AG10803 (cell line): ENCODE measurements around the gene SLAIN1.
A peak's percentile ranks its signal among the peaks of the same experiment; 100 is the strongest.

Experiments
- DNase-seq: peaks from one replicate; pipeline ENCODE4 v3.0.0; 2010; ENCODE audit warnings: low read depth
- H3K4me3 ChIP-seq: 2 replicates; pipeline ENCODE4 v1.5.1; 2011; ENCODE audit warnings: mild to moderate bottlenecking, low read length, control low read depth
- TF ChIP-seq, protein P1 (sequence below): conservative IDR thresholded peaks from 2 replicates; pipeline ENCODE4 v1.5.1; 2011; ENCODE audit warnings: mild to moderate bottlenecking, low read length, control low read depth, inconsistent platforms

SLAIN1 gene

DNA sequence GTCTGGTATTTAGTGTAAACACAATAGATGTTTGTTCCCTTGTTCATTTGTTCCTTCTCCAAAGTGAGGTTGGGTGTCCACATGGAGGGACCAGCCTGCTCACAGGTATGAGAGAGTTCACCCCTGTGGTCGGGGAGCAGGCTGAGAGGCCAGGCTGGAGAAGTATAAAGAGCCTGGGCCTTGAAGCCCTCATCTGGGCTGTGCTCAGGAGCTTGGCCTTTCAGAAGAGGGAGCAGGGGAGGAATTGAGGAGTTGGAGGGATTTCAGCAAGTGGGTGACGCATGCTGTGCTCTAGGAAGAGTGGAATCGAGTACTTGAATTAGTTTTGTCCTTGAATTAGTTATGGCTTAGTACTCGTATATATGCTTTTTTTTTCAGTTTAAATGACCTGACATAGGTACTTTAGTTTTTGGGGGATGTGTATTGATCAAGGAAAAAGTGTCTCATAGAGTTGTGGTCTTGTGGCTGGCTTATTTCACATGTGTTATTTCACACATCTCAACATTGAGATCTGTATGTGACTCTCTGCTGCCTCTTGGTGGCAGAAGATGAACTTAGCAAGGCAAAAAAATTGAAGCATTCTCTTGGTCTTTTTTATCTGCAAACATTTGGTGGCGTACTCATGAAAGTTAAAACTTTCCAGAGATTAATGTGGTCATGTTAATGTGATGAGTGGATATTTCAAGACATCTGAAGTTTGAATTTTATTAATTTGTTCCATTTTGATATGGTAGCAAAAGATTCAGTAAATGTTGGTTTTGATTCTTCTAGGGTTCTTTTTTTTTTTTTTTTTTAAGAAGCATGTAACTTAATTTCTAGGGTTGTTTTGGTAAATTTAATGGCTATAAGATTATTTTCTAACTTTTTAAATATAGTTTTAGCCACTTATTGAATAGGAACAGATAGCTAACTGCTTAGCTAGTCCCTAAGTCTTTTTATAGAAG, 54.3 kb downstream of the SLAIN1 start:
- H3K4me3 ChIP-seq = no peak overlapping the region
- TF ChIP-seq, protein P1, sequence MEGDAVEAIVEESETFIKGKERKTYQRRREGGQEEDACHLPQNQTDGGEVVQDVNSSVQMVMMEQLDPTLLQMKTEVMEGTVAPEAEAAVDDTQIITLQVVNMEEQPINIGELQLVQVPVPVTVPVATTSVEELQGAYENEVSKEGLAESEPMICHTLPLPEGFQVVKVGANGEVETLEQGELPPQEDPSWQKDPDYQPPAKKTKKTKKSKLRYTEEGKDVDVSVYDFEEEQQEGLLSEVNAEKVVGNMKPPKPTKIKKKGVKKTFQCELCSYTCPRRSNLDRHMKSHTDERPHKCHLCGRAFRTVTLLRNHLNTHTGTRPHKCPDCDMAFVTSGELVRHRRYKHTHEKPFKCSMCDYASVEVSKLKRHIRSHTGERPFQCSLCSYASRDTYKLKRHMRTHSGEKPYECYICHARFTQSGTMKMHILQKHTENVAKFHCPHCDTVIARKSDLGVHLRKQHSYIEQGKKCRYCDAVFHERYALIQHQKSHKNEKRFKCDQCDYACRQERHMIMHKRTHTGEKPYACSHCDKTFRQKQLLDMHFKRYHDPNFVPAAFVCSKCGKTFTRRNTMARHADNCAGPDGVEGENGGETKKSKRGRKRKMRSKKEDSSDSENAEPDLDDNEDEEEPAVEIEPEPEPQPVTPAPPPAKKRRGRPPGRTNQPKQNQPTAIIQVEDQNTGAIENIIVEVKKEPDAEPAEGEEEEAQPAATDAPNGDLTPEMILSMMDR = peak; percentile 84
- peak; percentile 43 for DNase-seq

DNA sequence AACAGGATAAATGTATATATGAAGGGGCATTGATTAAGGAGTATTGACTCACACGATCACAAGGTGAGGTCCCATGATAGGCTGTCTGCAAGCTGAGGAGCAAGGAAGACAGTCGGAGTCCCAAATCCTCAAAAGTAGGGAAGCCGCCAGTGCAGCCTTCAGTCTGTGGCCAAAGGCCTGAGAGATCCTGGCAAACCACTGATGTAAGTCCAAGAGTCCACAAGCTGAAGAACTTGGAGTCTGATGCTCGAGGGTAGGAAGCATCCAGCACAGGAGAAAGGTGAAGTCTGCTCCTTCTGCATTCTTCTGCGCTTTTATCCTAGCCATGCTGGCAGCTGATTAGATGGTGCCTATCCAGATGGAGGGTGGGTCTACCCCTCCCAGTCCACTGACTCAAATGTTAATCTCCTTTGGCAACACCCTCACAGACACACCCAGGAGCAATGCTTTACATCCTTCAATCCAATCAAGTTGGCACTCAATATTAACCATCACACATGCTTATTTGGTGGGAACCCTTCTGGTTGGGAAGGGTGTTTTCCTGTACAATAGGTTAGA, 55.1 kb downstream of the SLAIN1 start:
- no peak for DNase-seq
- no peak overlapping the region for H3K4me3 ChIP-seq
- TF ChIP-seq, protein P1 = no peak

DNA sequence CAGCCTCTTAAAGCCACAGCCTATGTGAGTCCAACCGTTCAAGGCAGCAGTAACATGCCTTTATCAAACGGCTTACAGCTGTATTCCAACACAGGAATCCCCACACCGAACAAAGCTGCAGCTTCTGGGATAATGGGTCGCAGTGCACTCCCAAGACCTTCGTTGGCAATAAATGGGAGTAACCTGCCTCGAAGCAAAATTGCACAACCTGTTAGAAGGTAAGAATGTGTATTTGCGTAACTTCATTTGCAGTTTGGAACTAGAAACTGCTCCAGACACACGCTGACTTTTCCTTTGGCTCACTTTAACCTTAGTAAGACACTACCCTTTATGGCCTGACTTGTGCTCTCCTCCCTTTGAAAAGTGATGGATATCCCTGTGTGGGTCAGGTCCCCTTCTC, 63.4 kb downstream of the SLAIN1 start:
- no peak overlapping the region for H3K4me3 ChIP-seq
- no peak for DNase-seq
- TF ChIP-seq, protein P1 = no peak

DNA sequence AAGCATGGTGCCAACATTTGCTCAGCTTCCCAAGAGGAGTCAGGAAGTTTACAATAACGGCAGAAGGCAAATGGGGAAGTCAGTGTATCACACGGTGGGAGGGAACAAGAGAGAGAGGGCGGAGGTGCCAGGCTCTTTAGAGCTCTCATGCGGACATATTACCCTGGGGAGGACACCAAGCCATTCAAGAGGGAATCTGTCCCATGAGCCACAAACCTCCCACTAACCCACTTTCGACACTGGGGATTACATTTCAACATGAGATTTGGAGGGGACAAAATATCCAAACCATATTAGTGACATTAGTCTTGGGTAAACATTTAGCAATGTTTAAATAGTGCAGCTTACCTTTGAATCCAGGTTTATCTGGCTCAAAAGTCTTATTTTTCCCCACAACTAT, 69.9 kb downstream of the SLAIN1 start:
- TF ChIP-seq, protein P1 = no peak
- no peak for DNase-seq
- H3K4me3 ChIP-seq = no peak overlapping the region

DNA sequence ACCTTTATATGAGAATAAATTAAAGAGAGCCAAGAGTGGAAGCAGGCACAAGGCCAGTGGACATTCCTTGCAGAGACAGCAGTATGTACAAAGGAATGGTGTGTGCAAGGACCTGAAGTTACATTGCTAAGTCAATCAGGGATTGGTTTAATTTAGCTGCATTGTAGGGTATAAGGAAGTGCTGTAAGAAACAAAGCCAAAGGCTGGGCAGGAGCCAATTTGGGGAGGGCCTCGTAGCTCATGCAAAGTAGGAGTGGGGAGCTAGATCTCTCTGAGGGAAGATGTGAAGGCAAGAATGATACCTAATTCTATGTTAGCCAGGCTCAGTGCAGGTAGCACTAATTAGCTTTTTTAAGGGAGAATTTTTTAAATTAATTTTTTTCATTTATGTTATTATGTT, 76.7 kb downstream of the SLAIN1 start:
- H3K4me3 ChIP-seq = no peak overlapping the region
- no peak for DNase-seq
- TF ChIP-seq, protein P1 = no peak

DNA sequence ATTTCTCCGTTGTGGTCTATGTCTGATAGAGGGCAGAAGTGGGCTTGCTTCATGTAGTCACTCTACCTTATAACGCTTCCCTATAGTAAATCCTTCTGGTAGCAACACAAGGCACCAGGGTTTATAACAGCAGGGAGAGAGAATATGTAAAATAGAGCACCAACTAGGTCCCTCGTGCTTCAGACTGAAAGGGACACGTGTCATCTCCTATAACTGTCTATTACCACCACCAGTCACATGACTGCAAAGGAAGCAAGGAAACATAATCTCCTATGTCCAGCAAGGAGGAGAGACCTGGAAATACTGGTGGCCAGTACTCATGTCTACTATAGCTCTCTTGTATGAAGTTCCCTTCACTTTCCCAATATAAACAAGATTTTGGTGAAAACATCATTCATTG, 79.2 kb downstream of the SLAIN1 start:
- TF ChIP-seq, protein P1 = no peak
- H3K4me3 ChIP-seq = no peak overlapping the region
- no peak for DNase-seq
